MM.1S (cell line): Measurements from ENCODE around the gene ANXA4.

Experiments
- CTCF ChIP-seq: fragments of 300-600 bp; sonication (generic); IDR thresholded peaks from 2 replicates; pipeline ENCODE4 v1.5.1; 2016; ENCODE audit warnings: antibody characterized with exemption, low read length, mixed read lengths
- EZH2 ChIP-seq: fragments of 300-600 bp; sonication (generic); optimal IDR thresholded peaks from 2 replicates; pipeline ENCODE3; 2017; ENCODE audit warnings: low read depth, mild to moderate bottlenecking, antibody characterized with exemption, low read length, mixed read lengths
- EZH2phosphoT487 ChIP-seq: fragments of 300-600 bp; sonication (generic); IDR thresholded peaks from 2 replicates; pipeline ENCODE4 v1.6.1; 2018; ENCODE audit warnings: antibody characterized with exemption, low read length

- no peak for TF ChIP-seq CTCF
- TF ChIP-seq EZH2: no peak
- no peak for TF ChIP-seq EZH2phosphoT487
Measured at GRCh38 chr2:69766014-69766413, 24.1 kb downstream of the ANXA4 start.
